NCI-H345 (cell line): ENCODE measurements around the gene CCDC27.

Source experiments
- DNase-seq: peaks from one replicate; lab custom pipeline; 2025; lab: John Stamatoyannopoulos, UW

The CCDC27 gene

GRCh38 chr1:3776231-3776961, 24.1 kb downstream of the CCDC27 start:
- DNase-seq = peak; percentile 59

GRCh38 chr1:3777078-3777547, 24.9 kb downstream of the CCDC27 start:
- no peak for DNase-seq

DNA sequence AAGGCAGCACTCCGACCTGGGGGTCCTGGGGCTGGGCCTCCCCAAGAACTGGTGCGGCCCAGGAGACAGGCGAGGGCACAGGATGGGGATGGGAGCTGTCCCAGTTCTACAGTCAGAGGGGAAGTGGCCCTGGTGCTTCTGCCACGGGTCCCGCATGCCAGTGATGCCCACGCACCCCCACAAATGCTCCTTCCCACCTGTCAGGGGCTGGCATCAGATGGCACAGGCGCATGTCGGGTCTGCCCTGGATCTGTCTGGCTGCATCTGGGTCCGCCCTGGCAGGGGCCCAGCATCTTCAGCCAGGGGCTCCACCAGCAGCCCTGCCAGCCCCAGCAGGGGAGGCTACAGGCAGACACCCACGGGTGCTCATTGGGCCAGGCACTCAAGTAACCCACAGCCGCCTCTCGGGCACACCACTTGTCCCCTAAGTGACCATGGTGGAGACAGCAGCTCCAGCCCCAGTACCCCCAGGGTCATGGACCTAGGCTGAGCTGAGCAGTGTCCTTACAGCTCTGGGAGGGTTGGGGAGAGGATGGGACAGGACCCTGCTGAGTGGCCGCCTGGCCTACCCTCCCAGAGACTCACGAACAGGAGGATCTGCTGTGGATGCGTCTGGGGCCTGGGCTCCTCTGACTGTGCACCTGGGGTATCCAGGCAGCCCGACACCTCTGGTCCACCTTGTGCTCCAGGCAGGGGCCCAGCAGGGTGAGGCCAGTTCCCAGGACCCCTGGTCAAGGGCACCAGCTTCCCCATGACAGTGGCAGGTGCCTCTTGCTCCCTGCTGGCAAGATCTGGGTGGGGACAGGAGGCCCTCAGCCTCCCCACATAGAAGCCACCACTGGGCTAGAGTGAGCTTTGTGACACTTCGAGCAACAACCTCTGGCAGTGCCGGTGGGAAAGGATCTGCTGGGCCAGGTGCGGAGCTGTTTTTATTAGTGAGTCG, 25.7 kb downstream of the CCDC27 start:
- no peak for DNase-seq

GRCh38 chr1:3778590-3779264, 26.5 kb downstream of the CCDC27 start:
- DNase-seq = no peak

- no peak for DNase-seq
Observed at GRCh38 chr1:3779265-3779911, 27.1 kb downstream of the CCDC27 start.

DNA sequence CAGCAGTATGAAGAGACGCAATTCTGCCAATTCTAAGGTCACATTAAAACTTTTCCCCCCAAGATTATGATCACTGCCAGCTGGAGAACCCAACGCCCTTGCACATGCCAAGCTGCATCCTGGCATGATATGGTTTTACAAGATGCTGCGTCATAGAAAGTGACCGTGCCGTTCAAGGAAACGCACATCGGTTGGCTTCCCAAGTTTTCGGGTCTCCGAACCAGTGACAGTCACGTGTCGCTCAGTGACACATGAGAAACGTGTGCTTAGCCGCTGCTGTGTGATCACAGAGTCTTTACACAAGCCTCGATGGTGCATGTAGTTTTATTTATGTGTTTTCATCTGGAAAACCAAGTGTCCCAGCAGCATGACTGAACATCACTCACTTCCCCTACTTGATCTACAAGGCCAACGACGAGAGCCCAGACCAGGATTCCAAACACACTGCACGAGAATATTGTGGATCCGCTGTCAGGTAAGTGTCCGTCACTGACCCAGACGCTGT, 27.7 kb downstream of the CCDC27 start:
- no peak for DNase-seq

DNA sequence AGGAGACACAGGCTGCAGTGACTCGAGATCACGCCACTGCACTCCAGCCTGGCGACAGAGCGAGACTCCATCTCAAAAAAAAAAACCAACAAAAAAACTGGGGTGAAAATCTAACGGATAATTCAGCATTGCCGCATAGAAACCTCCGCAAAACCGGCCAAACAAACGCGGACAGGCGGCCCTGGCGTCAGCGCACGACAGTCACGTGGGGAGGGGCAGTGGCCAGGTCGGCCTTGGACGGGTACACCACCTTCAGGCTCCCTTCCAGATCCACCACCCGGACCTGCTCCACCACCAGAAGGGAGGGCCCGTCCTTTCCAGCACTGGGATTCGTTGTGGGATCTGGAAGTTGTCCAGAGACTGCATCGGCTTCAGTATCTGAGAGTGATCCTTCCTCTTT, 28.7 kb downstream of the CCDC27 start:
- no peak for DNase-seq

- no peak for DNase-seq
Observed at GRCh38 chr1:3783651-3784474, 31.6 kb downstream of the CCDC27 start.

DNA sequence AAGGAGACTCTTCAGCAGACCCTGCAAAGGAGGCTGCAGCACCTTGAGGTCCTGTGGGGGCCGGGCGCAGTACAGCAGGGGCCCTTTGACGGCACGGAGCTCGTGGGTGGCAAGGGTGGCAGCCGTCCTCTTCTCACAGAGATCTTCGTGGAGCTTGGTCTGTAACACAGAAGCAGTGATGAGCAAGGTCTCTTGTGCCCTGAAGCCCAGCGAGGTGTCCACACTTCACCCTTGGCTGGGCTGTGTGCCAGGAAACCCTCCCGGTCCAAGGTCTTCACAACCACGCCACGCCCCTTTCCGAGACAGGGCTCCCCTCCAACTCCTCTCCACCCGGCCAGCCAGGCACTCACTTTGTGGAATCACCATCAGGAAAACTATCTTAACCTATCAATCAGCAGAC, 32.8 kb downstream of the CCDC27 start:
- DNase-seq = no peak

DNA sequence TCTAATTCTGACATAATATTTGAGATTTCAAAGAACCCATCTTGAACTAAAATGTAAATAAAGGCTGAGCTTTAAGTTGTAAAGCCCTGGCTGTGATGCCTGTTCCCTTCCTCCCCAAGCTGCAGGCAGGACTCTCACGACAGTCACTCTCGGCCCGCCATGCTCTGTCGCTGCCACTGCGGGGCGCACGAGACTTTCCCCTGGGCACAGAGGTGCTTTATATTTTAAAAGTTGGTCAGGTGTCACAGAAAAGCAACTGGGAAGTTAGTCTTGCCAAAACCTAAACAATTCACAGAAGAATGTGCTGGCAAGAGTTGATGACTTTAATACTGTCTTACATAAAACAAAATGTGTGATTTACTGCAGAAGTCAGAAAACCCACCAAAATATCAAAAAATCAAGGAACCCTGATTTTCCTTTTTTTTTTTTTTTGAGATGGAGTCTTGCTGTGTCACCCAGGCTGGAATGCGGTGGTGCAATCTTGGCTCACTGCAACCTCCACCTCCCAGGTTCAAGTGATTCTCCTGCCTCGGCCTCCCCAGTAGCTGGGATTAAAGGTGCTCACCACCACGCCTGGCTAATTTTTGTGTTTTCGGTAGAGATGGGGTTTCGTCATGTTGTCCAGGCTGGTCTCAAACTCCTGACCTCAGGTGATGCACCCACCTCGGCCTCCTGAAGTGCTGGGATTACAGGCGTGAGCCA, 33.4 kb downstream of the CCDC27 start:
- no peak for DNase-seq

- DNase-seq = no peak
Observed at GRCh38 chr1:3786468-3787348, 34.5 kb downstream of the CCDC27 start.

- DNase-seq = no peak
Observed at GRCh38 chr1:3787349-3787715, 35.1 kb downstream of the CCDC27 start.

- DNase-seq = no peak
Observed at GRCh38 chr1:3787745-3788605, 35.7 kb downstream of the CCDC27 start.

- DNase-seq = no peak
Observed at GRCh38 chr1:3788756-3789420, 36.6 kb downstream of the CCDC27 start.

DNA sequence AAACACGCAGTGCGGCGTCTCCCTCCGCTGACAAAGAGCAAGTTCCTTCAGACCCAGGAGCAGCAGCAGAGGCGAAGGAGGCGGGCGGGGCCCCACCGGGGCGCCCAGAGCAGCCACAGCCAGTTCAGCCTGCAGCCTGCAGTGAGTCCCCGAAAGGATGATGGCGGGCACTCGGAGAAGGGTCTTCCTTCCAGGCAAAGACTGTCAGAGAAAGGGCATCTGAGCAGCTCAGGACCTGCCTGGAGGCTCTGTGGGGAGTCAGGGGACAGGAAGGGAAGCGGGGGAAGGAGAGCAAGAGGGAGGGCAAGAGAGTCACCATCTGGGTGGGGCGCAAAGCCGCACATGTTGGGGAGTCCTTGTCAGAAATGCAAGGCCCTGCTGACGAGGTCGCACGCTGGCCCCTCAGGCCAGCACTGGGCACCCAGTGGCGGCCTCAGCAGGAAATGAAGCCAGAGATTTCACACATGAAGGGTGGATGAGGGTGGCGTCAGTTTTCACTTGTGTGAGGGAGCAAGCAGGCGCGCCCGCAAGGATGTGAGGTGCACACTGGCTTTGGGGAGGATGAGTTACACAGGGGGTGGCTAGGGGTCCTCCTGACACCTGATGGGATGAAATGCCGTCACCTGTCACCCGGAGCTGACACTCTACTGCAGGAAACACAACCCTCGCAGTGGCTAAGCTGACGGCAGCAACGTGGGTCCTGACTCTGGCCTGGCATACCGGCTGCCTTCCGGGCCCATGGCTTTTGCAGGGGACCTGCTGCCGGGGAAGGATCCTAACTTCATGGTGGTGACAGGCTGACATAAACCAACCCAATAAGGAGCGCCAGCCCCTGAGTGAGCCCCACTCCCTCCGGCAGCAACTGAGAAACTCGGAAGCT, 37.4 kb downstream of the CCDC27 start:
- no peak for DNase-seq

- no peak for DNase-seq
Observed at GRCh38 chr1:3790500-3790923, 38.3 kb downstream of the CCDC27 start.

GRCh38 chr1:3790952-3791351, 38.7 kb downstream of the CCDC27 start:
- no peak for DNase-seq
